Stimulated activated CD8-positive, alpha-beta memory T cell treated with anti-CD3 and anti-CD28 coated beads, Interleukin-7, amount 100 ng/mL, for 1 hour (primary cell): ENCODE results near the gene SLC25A28.
"Not testable (repeated sequence)": the region's sequence is repeated elsewhere in the genome, so short reads cannot be mapped to it uniquely, and the experiment has no call there.

ENCODE experiments used
- DNase-seq, 2 donors: peaks; one replicate each; pipeline ENCODE4 v3.0.0-alpha.2; 2020; ENCODE audit warnings: low read depth in 2 of 2

SLC25A28 gene

GRCh38 chr10:99628923-99629624 lies 8.8 kb upstream of the SLC25A28 start:
- no peak for DNase-seq

GRCh38 chr10:99625124-99625523 lies 4.9 kb upstream of the SLC25A28 start:
- not testable (repeated sequence) for DNase-seq

DNA sequence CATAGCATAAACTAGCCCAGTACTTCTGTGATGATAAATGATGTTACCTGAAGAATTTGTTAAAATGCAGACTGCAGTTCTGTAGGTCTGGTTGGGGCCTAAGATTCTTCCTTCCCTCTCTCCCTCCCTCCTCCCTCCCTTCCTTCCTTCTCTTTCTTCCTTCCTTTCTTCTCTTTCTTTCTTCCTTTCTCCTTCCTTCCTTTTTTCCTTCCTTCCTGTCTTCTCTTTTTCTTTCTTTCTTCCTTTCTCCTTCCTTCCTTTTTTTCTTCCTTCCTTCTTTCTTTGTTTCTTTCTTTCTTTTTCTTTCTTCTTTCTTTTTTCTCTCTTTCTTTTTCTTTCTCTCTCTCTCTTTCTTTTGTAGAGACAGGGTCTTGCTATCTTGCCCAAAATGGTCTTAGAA lies 3.7 kb upstream of the SLC25A28 start:
- no peak for DNase-seq

DNA sequence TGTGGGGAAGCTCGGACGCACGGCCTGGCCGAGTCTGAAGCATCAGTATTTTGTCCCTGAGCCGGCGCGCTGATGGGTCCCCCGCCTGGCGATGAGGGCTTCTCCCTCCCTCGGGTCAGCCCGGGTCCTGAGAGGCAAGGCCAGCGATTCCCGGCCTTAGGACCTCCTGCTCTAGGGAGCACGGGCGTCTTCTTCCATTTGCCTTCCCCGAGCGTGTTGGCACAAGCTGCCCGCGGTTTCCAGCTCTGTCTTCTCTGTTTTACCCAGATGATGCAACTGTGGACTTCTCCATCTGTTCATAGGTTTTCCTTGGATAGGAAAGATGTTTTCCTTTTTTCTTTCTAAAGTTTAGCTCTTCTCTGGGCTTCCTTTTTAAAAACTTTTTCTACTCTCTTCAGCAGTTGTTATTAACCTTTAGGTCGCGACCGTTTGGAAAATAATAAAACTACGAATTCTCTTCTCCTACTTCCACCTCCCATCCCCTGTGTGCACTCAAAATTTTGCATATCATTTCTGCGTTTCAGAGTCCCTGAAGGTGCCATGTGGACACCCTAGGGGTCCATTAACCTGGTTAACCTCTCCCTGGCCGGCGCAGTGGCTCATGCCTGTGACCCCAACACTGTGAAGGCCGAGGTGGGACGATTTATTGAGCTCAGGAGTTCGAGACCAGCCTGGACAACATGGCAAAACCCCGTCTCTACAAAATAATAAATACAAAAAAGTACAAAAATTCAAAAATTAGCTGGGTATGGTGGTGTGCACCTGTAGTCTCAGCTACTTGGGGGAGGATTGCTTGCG lies 1.4 kb upstream of the SLC25A28 start:
- DNase-seq = no peak

- peak; percentile 61 to 71 for DNase-seq
Observed at GRCh38 chr10:99620711-99621453, 643 bp upstream of the SLC25A28 start.

GRCh38 chr10:99619090-99619800 lies 994 bp downstream of the SLC25A28 start:
- DNase-seq = no peak

DNA sequence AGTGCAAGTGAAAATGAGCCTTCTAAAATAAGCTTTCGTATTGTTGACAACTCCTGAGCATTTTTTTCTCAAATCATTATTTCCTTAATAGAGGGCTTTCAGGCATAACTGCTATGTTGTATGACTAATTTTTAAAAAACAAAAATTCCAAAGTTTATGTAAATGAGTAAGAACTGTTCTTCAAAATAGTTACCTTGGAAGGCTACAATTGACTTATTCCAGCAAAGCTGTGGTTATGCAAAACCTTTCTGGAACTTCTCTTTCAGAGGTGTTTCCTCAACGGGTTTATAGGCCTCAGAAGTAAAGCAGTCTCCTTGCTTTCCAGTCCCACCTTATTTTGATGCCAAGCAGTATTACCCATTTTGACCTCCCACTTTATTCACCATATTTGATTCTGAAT lies 2.5 kb downstream of the SLC25A28 start:
- no peak for DNase-seq

GRCh38 chr10:99615426-99615825 lies 4.8 kb downstream of the SLC25A28 start:
- no peak for DNase-seq

GRCh38 chr10:99612167-99612831 lies 7.9 kb downstream of the SLC25A28 start:
- no peak for DNase-seq

DNA sequence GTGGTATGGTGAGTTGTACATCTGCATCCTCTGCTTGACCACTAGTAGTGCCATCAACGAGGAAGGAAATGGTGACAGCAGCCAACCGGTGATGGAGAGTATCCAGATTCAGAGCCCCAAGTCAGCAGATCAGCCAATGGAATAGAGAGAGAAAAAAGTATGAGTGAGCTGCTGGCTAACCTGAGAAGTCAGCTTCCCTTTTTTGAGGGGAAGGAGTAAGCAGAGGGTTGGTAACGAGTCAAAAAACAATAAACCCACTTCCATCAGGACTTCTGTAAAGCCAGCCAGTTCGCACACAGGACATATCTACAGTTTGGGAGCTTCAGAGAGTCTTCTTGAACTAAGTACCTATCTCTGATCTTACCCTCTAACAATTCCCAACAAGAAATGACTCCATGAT lies 8.9 kb downstream of the SLC25A28 start:
- DNase-seq = no peak

- no peak for DNase-seq
Observed at GRCh38 chr10:99610221-99610620, 10.0 kb downstream of the SLC25A28 start.

GRCh38 chr10:99609186-99609585 lies 11.1 kb downstream of the SLC25A28 start:
- DNase-seq = no peak

DNA sequence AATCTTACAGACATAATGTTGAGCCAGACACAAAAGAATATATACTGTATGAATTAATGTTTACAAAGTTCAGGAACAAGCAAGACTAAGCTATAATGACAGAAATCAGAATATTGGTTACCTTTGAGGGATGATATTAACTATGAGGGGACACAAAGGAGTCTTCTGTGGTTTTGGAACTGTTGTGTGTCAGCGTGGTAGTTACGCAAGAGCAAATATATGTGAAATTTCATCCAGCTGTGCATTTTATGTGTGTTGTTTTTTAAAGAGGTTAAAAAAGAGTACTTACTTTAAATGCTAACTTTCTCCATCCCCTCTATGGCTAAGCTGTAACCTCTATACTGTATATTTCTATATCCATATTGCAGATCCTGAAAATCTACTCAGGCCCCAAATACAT lies 14.9 kb downstream of the SLC25A28 start:
- DNase-seq = no peak

- DNase-seq = no peak
Observed at GRCh38 chr10:99604862-99605261, 15.4 kb downstream of the SLC25A28 start.

- no peak for DNase-seq
Observed at GRCh38 chr10:99598781-99599509, 21.3 kb downstream of the SLC25A28 start.

DNA sequence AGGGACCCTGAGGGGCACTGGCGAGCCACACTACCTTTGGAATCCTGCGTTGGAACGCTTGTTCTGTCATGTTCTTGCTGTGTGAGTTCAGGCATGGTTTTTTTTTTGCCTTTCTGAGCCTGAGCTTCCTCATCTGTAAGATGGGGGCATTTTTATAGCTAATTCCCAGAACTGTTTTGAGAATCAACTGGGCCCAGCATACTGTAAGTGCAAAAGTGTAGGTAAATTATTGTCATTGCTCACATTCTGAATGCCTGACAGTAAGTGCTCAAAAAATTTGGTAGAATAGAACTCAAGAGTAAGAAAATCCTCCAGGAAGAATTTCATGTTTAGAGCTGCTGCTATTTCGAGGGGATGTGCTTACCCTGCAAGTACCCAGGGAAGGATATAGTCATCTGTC lies 22.2 kb downstream of the SLC25A28 start:
- no peak for DNase-seq

DNA sequence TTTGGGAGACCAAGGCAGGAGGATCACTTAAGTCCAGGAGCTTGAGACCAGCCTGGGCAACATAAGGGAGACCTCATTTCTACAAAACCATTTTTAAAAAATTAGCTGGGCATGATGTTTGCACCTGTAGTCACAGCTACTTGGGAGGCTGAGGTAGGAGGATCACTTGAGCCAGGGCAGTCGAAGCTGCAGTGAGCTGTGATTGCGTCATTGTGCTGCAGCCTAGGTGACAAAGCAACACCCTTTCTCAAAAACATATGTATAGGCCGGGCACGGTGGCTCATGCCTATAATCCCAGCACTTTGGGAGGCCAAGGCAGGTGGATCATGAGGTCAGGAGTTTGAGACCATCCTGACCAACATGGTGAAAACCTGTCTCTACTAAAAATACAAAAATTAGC lies 23.5 kb downstream of the SLC25A28 start:
- DNase-seq = not testable (repeated sequence)

DNA sequence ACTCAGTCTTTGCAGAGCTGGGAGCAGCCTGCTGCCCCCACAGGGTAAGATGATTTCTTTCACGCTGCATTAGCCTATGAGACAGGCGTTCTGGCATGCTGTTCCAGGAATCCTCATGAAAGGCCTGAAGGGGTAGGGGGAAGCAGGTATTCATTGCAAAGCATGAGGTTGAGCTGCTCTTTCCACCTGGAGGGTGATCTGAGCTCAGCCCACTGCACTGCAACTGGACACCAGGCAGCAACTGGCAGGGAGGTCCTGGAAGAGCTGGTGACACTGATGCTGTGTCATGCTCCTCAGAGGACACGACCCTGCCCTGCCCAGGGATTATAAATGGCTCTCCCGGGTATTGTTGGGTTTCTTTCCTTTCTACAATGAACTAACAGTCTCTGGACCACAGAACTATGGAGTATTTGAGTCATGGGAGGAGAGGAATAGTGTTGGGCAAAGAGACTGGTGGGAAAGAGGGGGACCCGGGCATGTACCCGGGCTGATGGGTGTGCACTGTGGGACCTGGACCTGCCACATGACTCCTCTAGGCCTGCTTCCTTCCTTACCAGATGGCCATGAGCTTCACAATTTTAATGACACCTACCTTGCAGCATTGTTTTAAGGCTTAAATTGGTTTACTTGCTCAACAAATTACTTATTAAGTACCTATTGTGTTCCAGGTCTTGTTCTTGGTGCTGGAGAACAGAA lies 24.3 kb downstream of the SLC25A28 start:
- DNase-seq = no peak

GRCh38 chr10:99595236-99595635 lies 25.0 kb downstream of the SLC25A28 start:
- no peak for DNase-seq

GRCh38 chr10:99593312-99593711 lies 26.9 kb downstream of the SLC25A28 start:
- no peak for DNase-seq
